Activated naive CD4-positive, alpha-beta T cell treated with anti-CD3 and anti-CD28 coated beads, Interleukin-2, amount 10 ng/mL, durations not matched to agents 7 days and 5 days (primary cell): Measurements from ENCODE around the gene BCOR.

ENCODE experiments used
- CTCF ChIA-PET: fragments of 350-600 bp; sonication (Branson Sonifier 250); formaldehyde crosslinking; loops from one replicate; lab custom pipeline; 2021; ENCODE audit warnings: antibody characterized with exemption; lab: Charles Lee
- DNase-seq: peaks from one replicate; pipeline ENCODE4 v3.0.0-alpha.2; 2020
- H3K27ac Mint-ChIP-seq: one replicate; pipeline ENCODE4 v1.8.0; 2021; ENCODE audit warnings: mild to moderate bottlenecking, moderate library complexity, mixed read lengths
- H3K27me3 Mint-ChIP-seq: one replicate; pipeline ENCODE4 v1.8.0; 2021; ENCODE audit warnings: mild to moderate bottlenecking, mixed read lengths
- H3K36me3 Mint-ChIP-seq: one replicate; pipeline ENCODE4 v1.8.0; 2021; ENCODE audit warnings: mixed read lengths
- H3K4me1 Mint-ChIP-seq: one replicate; pipeline ENCODE4 v1.8.0; 2021; ENCODE audit warnings: mixed read lengths
- H3K4me3 Mint-ChIP-seq: one replicate; pipeline ENCODE4 v1.8.0; 2021; ENCODE audit warnings: mild to moderate bottlenecking, moderate library complexity, mixed read lengths
- H3K9me3 Mint-ChIP-seq: one replicate; pipeline ENCODE4 v1.8.0; 2021; ENCODE audit warnings: mixed read lengths

BCOR gene

GRCh38 chrX:40010550-40011321, 87.0 kb downstream of the BCOR start:
- peaks cover 2% of the 10 kb centered on the region for H3K36me3 Mint-ChIP-seq
- H3K27me3 Mint-ChIP-seq, result peaks cover 71% of the 10 kb centered on the region
- no peaks in the 10 kb centered on the region for H3K9me3 Mint-ChIP-seq
- CTCF ChIA-PET, result interaction anchor here (1.1 to 2.1 kb wide), 3 partner anchors 47 to 280 kb away, joined by 4 to 6 read pairs (median 4); no protein-coding TSS in a partner anchor
- no peak overlapping the region for H3K4me3 Mint-ChIP-seq
- DNase-seq, result peak; percentile 41
- peak overlapping the region; percentile 37 for H3K27ac Mint-ChIP-seq
- H3K4me1 Mint-ChIP-seq, result peaks cover 49% of the 10 kb centered on the region

- peak overlapping the region; percentile 63 for H3K4me3 Mint-ChIP-seq
- no peaks in the 10 kb centered on the region for H3K9me3 Mint-ChIP-seq
- peak overlapping the region; percentile 37 for H3K27ac Mint-ChIP-seq
- peaks cover 52% of the 10 kb centered on the region for H3K4me1 Mint-ChIP-seq
- DNase-seq, result peak; percentile 33
- H3K27me3 Mint-ChIP-seq, result peaks cover 80% of the 10 kb centered on the region
- no peaks in the 10 kb centered on the region for H3K36me3 Mint-ChIP-seq
- CTCF ChIA-PET, result interaction anchor here (1.1 to 2.1 kb wide), 3 partner anchors 47 to 279 kb away, joined by 4 to 6 read pairs (median 4); no protein-coding TSS in a partner anchor
Measured at GRCh38 chrX:40009890-40010289, 87.9 kb downstream of the BCOR start.

GRCh38 chrX:40009462-40009851, 88.3 kb downstream of the BCOR start:
- Mint-ChIP-seq H3K4me3 (peak overlapping the region; percentile 63), H3K9me3 (no peaks in the 10 kb centered on the region), H3K27me3 (peaks cover 82% of the 10 kb centered on the region), H3K27ac (peak overlapping the region; percentile 37), H3K36me3 (no peaks in the 10 kb centered on the region), H3K4me1 (peaks cover 52% of the 10 kb centered on the region)
- DNase-seq, result no peak
- CTCF ChIA-PET, result interaction anchor here (2.1 kb wide), 1 partner anchor 60 kb away, joined by 6 read pairs; no protein-coding TSS in a partner anchor

GRCh38 chrX:40008791-40009461, 88.8 kb downstream of the BCOR start:
- Mint-ChIP-seq H3K4me3 (peak overlapping the region; percentile 63), H3K27ac (peak overlapping the region; percentile 42), H3K27me3 (peaks cover 86% of the 10 kb centered on the region), H3K4me1 (peaks cover 52% of the 10 kb centered on the region), H3K36me3 (no peaks in the 10 kb centered on the region), H3K9me3 (no peaks in the 10 kb centered on the region)
- DNase-seq, result peak; percentile 52
- CTCF ChIA-PET, result no interaction called here

GRCh38 chrX:40007756-40008705, 89.7 kb downstream of the BCOR start:
- Mint-ChIP-seq H3K36me3 (no peaks in the 10 kb centered on the region), H3K4me1 (peaks cover 53% of the 10 kb centered on the region), H3K27me3 (peaks cover 88% of the 10 kb centered on the region), H3K4me3 (peak overlapping the region; percentile 63), H3K27ac (no peak overlapping the region), H3K9me3 (no peaks in the 10 kb centered on the region)
- CTCF ChIA-PET, result no interaction called here
- no peak for DNase-seq

- H3K27me3 Mint-ChIP-seq, result peaks cover 88% of the 10 kb centered on the region
- H3K27ac Mint-ChIP-seq, result no peak overlapping the region
- CTCF ChIA-PET, result no interaction called here
- H3K9me3 Mint-ChIP-seq, result no peaks in the 10 kb centered on the region
- H3K4me1 Mint-ChIP-seq, result peaks cover 48% of the 10 kb centered on the region
- H3K4me3 Mint-ChIP-seq, result no peak overlapping the region
- no peak for DNase-seq
- no peaks in the 10 kb centered on the region for H3K36me3 Mint-ChIP-seq
Measured at GRCh38 chrX:40007131-40007755, 90.5 kb downstream of the BCOR start.

- H3K4me3 Mint-ChIP-seq, result peak overlapping the region; percentile 40
- H3K4me1 Mint-ChIP-seq, result peaks cover 42% of the 10 kb centered on the region
- H3K27ac Mint-ChIP-seq, result no peak overlapping the region
- DNase-seq, result peak; percentile 55
- H3K9me3 Mint-ChIP-seq, result no peaks in the 10 kb centered on the region
- no peaks in the 10 kb centered on the region for H3K36me3 Mint-ChIP-seq
- CTCF ChIA-PET, result interaction anchor here (0.8 to 1.5 kb wide), 3 partner anchors 91 to 189 kb away, joined by 3 to 6 read pairs (median 5); partner anchors contain the start of gene BCOR
- peaks cover 90% of the 10 kb centered on the region for H3K27me3 Mint-ChIP-seq
Measured at GRCh38 chrX:40006106-40007017, 91.4 kb downstream of the BCOR start.

- Mint-ChIP-seq H3K4me1 (peaks cover 33% of the 10 kb centered on the region), H3K9me3 (no peaks in the 10 kb centered on the region), H3K36me3 (no peaks in the 10 kb centered on the region), H3K27me3 (peaks cover 84% of the 10 kb centered on the region), H3K4me3 (peak overlapping the region; percentile 68), H3K27ac (peak overlapping the region; percentile 73)
- DNase-seq, result peak; percentile 29
- CTCF ChIA-PET, result interaction anchor here (0.8 to 1.5 kb wide), 3 partner anchors 92 to 188 kb away, joined by 3 to 6 read pairs (median 5); partner anchors contain the start of gene BCOR
Measured at GRCh38 chrX:40005292-40006011, 92.3 kb downstream of the BCOR start.

- Mint-ChIP-seq H3K4me3 (peak overlapping the region; percentile 12), H3K27ac (no peak overlapping the region), H3K4me1 (peaks cover 28% of the 10 kb centered on the region)
Measured at GRCh38 chrX:40004921-40005291, 92.9 kb downstream of the BCOR start.

GRCh38 chrX:40004246-40004535, 93.6 kb downstream of the BCOR start:
- no peak for DNase-seq
- CTCF ChIA-PET, result no interaction called here
- Mint-ChIP-seq H3K9me3 (no peaks in the 10 kb centered on the region), H3K27ac (no peak overlapping the region), H3K4me1 (peaks cover 23% of the 10 kb centered on the region), H3K36me3 (no peaks in the 10 kb centered on the region), H3K4me3 (no peak overlapping the region), H3K27me3 (peaks cover 72% of the 10 kb centered on the region)

More at GRCh38 chrX:40004921-40005291, 92.9 kb downstream of the BCOR start:
- H3K9me3 Mint-ChIP-seq, result no peaks in the 10 kb centered on the region
- peaks cover 79% of the 10 kb centered on the region for H3K27me3 Mint-ChIP-seq
- no peak for DNase-seq
- no peaks in the 10 kb centered on the region for H3K36me3 Mint-ChIP-seq
- CTCF ChIA-PET, result interaction anchor here (1.4 to 1.5 kb wide), 2 partner anchors 150 to 188 kb away, joined by 5 to 6 read pairs; no protein-coding TSS in a partner anchor

- Mint-ChIP-seq H3K27me3 (peaks cover 66% of the 10 kb centered on the region), H3K4me1 (peaks cover 19% of the 10 kb centered on the region), H3K9me3 (no peaks in the 10 kb centered on the region), H3K4me3 (no peak overlapping the region), H3K36me3 (no peaks in the 10 kb centered on the region), H3K27ac (no peak overlapping the region)
- no peak for DNase-seq
- CTCF ChIA-PET, result no interaction called here
Measured at GRCh38 chrX:40003428-40004245, 94.1 kb downstream of the BCOR start.

GRCh38 chrX:40003071-40003427, 94.7 kb downstream of the BCOR start:
- H3K27me3 Mint-ChIP-seq, result peaks cover 60% of the 10 kb centered on the region
- peaks cover 19% of the 10 kb centered on the region for H3K4me1 Mint-ChIP-seq
- DNase-seq, result no peak
- H3K36me3 Mint-ChIP-seq, result no peaks in the 10 kb centered on the region
- no peak overlapping the region for H3K4me3 Mint-ChIP-seq
- H3K9me3 Mint-ChIP-seq, result no peaks in the 10 kb centered on the region
- CTCF ChIA-PET, result no interaction called here
- no peak overlapping the region for H3K27ac Mint-ChIP-seq
